ENCODE measurements around the gene USP32. TPM values are rescaled to one million over a fixed set of nuclear protein-coding genes. Genes with fewer than 3 reads are reported as not detected.

Gene USP32
- total and polyA plus RNA-seq, 10 of the 15 experiments (the other 5 are each of a cell fraction or from before 2014, with no cell fraction given), result 7.8 to 37.3 (median 25.5) TPM

GRCh38 chr17:60435244-60436167 is 43.6 kb upstream of the USP32 start (continued):
- TF ChIP-seq MXI1 (IDR thresholded peaks at IDR 0.05; ENCODE audit: low read depth, low read length) (no peak), RAD51 (IDR thresholded peaks at IDR 0.05) (no peak), NFYB (IDR thresholded peaks at IDR 0.05; ENCODE audit: insufficient read depth, low read depth, low read length) (no peak), POLR2AphosphoS5 (IDR thresholded peaks at IDR 0.05; ENCODE audit: low read length) (no peak), CREB1 (IDR thresholded peaks at IDR 0.05; ENCODE audit: low read depth) (no peak), ZNF592 (IDR thresholded peaks at IDR 0.05) (no peak), BHLHE40 (IDR thresholded peaks at IDR 0.05; ENCODE audit: borderline replicate concordance in 1 of 2, low read depth in 2 of 2, low read length in 1 of 2) (0 out of 4 replicates have a peak, but pooled peaks of 1 of the 2 experiments have one; percentile 7), ZNF217 (IDR thresholded peaks at IDR 0.05) (no peak), SMC3 (IDR thresholded peaks at IDR 0.05; ENCODE audit: borderline replicate concordance, low read length) (peak; percentile 86), IRF3 (IDR thresholded peaks at IDR 0.05) (no peak), SMARCA5 (IDR thresholded peaks at IDR 0.05) (0 out of 2 replicates have a peak, but pooled peaks have one; percentile 45), USF1 (IDR thresholded peaks at IDR 0.05; ENCODE audit: borderline replicate concordance, extremely low read length, insufficient read depth, low read depth, low read length) (no peak), SPI1 (IDR thresholded peaks at IDR 0.05; ENCODE audit: borderline replicate concordance, insufficient read depth, low read depth, low read length) (no peak), ZBTB40 (IDR thresholded peaks at IDR 0.05; ENCODE audit: borderline replicate concordance) (no peak), HDAC6 (IDR thresholded peaks at IDR 0.05; ENCODE audit: unreplicated experiment) (no peak), POU2F2 (IDR thresholded peaks at IDR 0.05; ENCODE audit: borderline replicate concordance, low read depth, low read length) (peak; percentile 51; the same call in 1 of the 3 replicates)

Measured in GM12878 (cell line).